DMS79 treated with DMSO at 0.1 percent for 48 hours (cell line): ENCODE results near the gene BMP10.
"Not testable (repeated sequence)": the region's sequence is repeated elsewhere in the genome, so short reads cannot be mapped to it uniquely, and the experiment has no call there.

Source experiments
- DNase-seq: peaks from one replicate; lab custom pipeline; 2025; lab: John Stamatoyannopoulos, UW

Gene BMP10

GRCh38 chr2:68871159-68871764 lies at the start of gene BMP10:
Gene BMP10, minus strand, starts transcription at chr2:68871397. Its CDS starts 39 bp downstream, at chr2:68871358.
- no peak for DNase-seq

GRCh38 chr2:68920481-68921170 lies 49.4 kb upstream of the BMP10 start:
- DNase-seq: no peak

- no peak for DNase-seq
Measured at GRCh38 chr2:68918497-68918896, 47.3 kb upstream of the BMP10 start.

- no peak for DNase-seq
Measured at GRCh38 chr2:68917034-68917718, 46.0 kb upstream of the BMP10 start.

- DNase-seq: no peak
Measured at GRCh38 chr2:68916226-68916625, 45.0 kb upstream of the BMP10 start.

GRCh38 chr2:68915393-68915792 lies 44.2 kb upstream of the BMP10 start:
- DNase-seq: no peak

- no peak for DNase-seq
Measured at GRCh38 chr2:68913359-68913758, 42.2 kb upstream of the BMP10 start.

GRCh38 chr2:68912732-68913131 lies 41.5 kb upstream of the BMP10 start:
- DNase-seq: no peak

GRCh38 chr2:68912111-68912510 lies 40.9 kb upstream of the BMP10 start:
- DNase-seq: no peak

GRCh38 chr2:68911709-68912108 lies 40.5 kb upstream of the BMP10 start:
- DNase-seq: no peak

GRCh38 chr2:68911246-68911645 lies 40.0 kb upstream of the BMP10 start:
- DNase-seq: no peak

- peak; percentile 63 for DNase-seq
Measured at GRCh38 chr2:68909793-68910674, 38.8 kb upstream of the BMP10 start.

- DNase-seq: peak; percentile 48
Measured at GRCh38 chr2:68908392-68908970, 37.3 kb upstream of the BMP10 start.

- DNase-seq: no peak
Measured at GRCh38 chr2:68907920-68908253, 36.7 kb upstream of the BMP10 start.

GRCh38 chr2:68907232-68907919 lies 36.2 kb upstream of the BMP10 start:
- DNase-seq: no peak

- no peak for DNase-seq
Measured at GRCh38 chr2:68906716-68907115, 35.5 kb upstream of the BMP10 start.

- no peak for DNase-seq
Measured at GRCh38 chr2:68905116-68905515, 33.9 kb upstream of the BMP10 start.

GRCh38 chr2:68901561-68901960 lies 30.4 kb upstream of the BMP10 start:
- no peak for DNase-seq

- DNase-seq: no peak
Measured at GRCh38 chr2:68901199-68901514, 30.0 kb upstream of the BMP10 start.

GRCh38 chr2:68900496-68901198 lies 29.4 kb upstream of the BMP10 start:
- no peak for DNase-seq

GRCh38 chr2:68895981-68896380 lies 24.8 kb upstream of the BMP10 start:
- not testable (repeated sequence) for DNase-seq
